Fibroblast of lung (primary cell): ENCODE data around the gene AGAP1. TPM values are rescaled to one million over a fixed set of nuclear protein-coding genes. Genes with fewer than 3 reads are reported as not detected.

Source experiments
- DNase-seq, 2 donors: peaks; one replicate each; pipeline versions ENCODE4 v3.0.0 to v3.0.0-alpha.2; 2010; ENCODE audit warnings: low read depth in 2 of 2
- H2AFZ ChIP-seq: 2 replicates; pipeline ENCODE4 v1.5.1; 2012; ENCODE audit warnings: low read length, control low read depth, inconsistent platforms
- H3K27ac ChIP-seq: 2 replicates; pipeline ENCODE4 v1.5.1; 2011; ENCODE audit warnings: low read length, control low read depth; ENCODE audit not compliant: insufficient read depth
- H3K27me3 ChIP-seq: 2 replicates; pipeline ENCODE4 v1.5.1; 2011; ENCODE audit warnings: mild to moderate bottlenecking, low read length; ENCODE audit not compliant: control insufficient read depth, insufficient read depth
- H3K36me3 ChIP-seq: 2 replicates; pipeline ENCODE4 v1.5.1; 2011; ENCODE audit warnings: low read length; ENCODE audit not compliant: control insufficient read depth, insufficient read depth
- H3K4me1 ChIP-seq: 2 replicates; pipeline ENCODE4 v1.5.1; 2011; ENCODE audit warnings: low read length; ENCODE audit not compliant: control insufficient read depth, insufficient read depth; ENCODE audit errors: extremely low read depth
- H3K4me2 ChIP-seq: 2 replicates; pipeline ENCODE4 v1.5.1; 2011; ENCODE audit warnings: low read length, control low read depth; ENCODE audit not compliant: insufficient read depth; ENCODE audit errors: extremely low read depth
- H3K4me3 ChIP-seq, 4 experiments: fragments of 200-600 bp in 1 of 4; sonication (generic) in 1 of 4; replicated peaks in 1 of 4; 2 replicates each; pipeline ENCODE4 v1.5.1; 2011 to 2016; ENCODE audit warnings: low read length in 4 of 4, low read depth in 3 of 4, mild to moderate bottlenecking in 3 of 4, control low read depth in 2 of 4, inconsistent platforms in 1 of 4, mixed read lengths in 1 of 4; ENCODE audit not compliant: insufficient read depth in 1 of 4; ENCODE audit errors: control extremely low read depth in 1 of 4
- H3K79me2 ChIP-seq: 2 replicates; pipeline ENCODE4 v1.5.1; 2012; ENCODE audit warnings: mild to moderate bottlenecking, low read length, inconsistent platforms; ENCODE audit not compliant: control insufficient read depth, insufficient read depth
- H3K9ac ChIP-seq: 2 replicates; pipeline ENCODE4 v1.5.1; 2011; ENCODE audit warnings: mild to moderate bottlenecking, low read length, control low read depth; ENCODE audit not compliant: insufficient read depth
- H3K9me3 ChIP-seq: 2 replicates; pipeline ENCODE4 v1.5.1; 2012; ENCODE audit warnings: low read depth, low read length; ENCODE audit not compliant: control insufficient read depth, insufficient read depth
- H4K20me1 ChIP-seq: 2 replicates; pipeline ENCODE4 v1.5.1; 2011; ENCODE audit warnings: low read length; ENCODE audit not compliant: control insufficient read depth, insufficient read depth; ENCODE audit errors: extremely low read depth
- EZH2 ChIP-seq: IDR thresholded peaks from 2 replicates; pipeline ENCODE4 v1.5.1; 2012; ENCODE audit warnings: low read length, control low read depth, mild to moderate bottlenecking; ENCODE audit errors: missing control alignments
- polyA plus RNA-seq, 2 donors: library from polyadenylated mRNA; depleted of rRNA in 1 of 2; stranded (reverse) in 1 of 2; unstranded in 1 of 2; fragments of >200 nt; gene quantifications; 2 replicates each; pipeline ENCODE4 v1.2.1, GENCODE V29; 2011 to 2012; ENCODE audit warnings: missing spikeins in 1 of 2
- total RNA-seq: library from RNA; depleted of rRNA; stranded (reverse); fragments of >200 nt; gene quantifications from 2 replicates; pipeline ENCODE4 v1.2.1, GENCODE V29; 2014
- TF ChIP-seq, protein P1 (sequence below), 2 donors: IDR thresholded peaks in 1 of 2; conservative IDR thresholded peaks in 1 of 2; 1 replicate in 1 of 2; 2 replicates in 1 of 2; pipeline ENCODE4 v1.5.1; 2011 to 2012; ENCODE audit warnings: low read length in 2 of 2, control low read depth in 1 of 2, inconsistent platforms in 1 of 2, low read depth in 1 of 2, mild to moderate bottlenecking in 1 of 2

Gene AGAP1
- total and polyA plus RNA-seq, 2 donors (not counting 1 experiment from before 2014, with no cell fraction given): 10.6 to 14.0 TPM

DNA sequence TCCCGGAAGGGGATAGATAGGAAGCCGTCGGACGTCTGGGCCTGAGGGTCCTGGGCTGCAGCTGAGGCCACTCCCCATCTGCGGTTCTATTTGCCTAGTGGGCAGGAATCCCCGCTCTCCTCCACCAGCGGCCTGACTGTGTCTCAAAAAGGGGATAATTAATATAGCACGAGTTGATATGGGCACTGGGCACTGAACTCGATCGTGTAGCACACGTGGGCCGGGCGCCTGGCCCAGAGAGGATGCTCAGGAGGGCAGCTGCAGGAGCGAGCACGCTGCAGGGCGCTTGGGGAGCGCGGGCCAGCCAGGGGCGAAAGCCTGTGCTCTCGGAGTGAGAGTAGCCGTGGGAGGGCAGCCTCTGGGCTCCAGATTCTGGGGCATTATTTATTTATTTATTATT, 683.1 kb downstream of the AGAP1 start:
- no peak overlapping the region for H3K27ac ChIP-seq
- H3K9me3 ChIP-seq: no peaks in the 10 kb centered on the region
- peaks cover 2% of the 10 kb centered on the region for H3K4me1 ChIP-seq
- H3K4me2 ChIP-seq: no peak overlapping the region
- H3K79me2 ChIP-seq: no peaks in the 10 kb centered on the region
- H2AFZ ChIP-seq: no peak overlapping the region
- H3K4me3 ChIP-seq: no peak overlapping the region
- H3K27me3 ChIP-seq: peaks cover 33% of the 10 kb centered on the region
- DNase-seq: no peak
- H3K36me3 ChIP-seq: no peaks in the 10 kb centered on the region
- no peak overlapping the region for H3K9ac ChIP-seq
- H4K20me1 ChIP-seq: no peaks in the 10 kb centered on the region
- TF ChIP-seq, protein P1, sequence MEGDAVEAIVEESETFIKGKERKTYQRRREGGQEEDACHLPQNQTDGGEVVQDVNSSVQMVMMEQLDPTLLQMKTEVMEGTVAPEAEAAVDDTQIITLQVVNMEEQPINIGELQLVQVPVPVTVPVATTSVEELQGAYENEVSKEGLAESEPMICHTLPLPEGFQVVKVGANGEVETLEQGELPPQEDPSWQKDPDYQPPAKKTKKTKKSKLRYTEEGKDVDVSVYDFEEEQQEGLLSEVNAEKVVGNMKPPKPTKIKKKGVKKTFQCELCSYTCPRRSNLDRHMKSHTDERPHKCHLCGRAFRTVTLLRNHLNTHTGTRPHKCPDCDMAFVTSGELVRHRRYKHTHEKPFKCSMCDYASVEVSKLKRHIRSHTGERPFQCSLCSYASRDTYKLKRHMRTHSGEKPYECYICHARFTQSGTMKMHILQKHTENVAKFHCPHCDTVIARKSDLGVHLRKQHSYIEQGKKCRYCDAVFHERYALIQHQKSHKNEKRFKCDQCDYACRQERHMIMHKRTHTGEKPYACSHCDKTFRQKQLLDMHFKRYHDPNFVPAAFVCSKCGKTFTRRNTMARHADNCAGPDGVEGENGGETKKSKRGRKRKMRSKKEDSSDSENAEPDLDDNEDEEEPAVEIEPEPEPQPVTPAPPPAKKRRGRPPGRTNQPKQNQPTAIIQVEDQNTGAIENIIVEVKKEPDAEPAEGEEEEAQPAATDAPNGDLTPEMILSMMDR (conservative IDR thresholded peaks at IDR 0.05 in 1 of 2, IDR thresholded peaks at IDR 0.05 in 1 of 2; ENCODE audit: low read depth in 1 of 2, low read length in 2 of 2): no peak
- TF ChIP-seq EZH2: no peak

DNA sequence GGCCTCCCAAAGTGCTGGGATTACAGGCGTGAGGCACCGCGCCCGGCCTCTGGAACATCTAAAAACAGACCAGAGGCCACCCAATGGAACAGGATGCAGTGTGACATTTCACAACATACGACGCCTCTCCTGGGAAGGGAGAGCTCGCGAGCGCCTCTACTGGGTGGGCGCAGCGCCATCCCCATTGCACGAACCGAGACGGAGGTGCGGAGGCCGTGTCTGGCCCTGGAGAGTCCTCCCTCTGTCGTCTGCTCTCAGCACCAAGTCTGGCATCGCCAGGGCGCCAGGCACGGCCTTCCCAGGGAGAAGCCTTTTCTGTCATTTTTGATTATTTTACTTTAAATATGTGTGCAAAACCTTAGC, 683.7 kb downstream of the AGAP1 start:
- no peak overlapping the region for H3K27ac ChIP-seq
- no peaks in the 10 kb centered on the region for H3K36me3 ChIP-seq
- H4K20me1 ChIP-seq: no peaks in the 10 kb centered on the region
- peaks cover 2% of the 10 kb centered on the region for H3K4me1 ChIP-seq
- DNase-seq: peak in 1 of 2 donors; percentile 19
- H3K4me2 ChIP-seq: peak overlapping the region; percentile 82
- peaks cover 27% of the 10 kb centered on the region for H3K27me3 ChIP-seq
- no peak overlapping the region for H3K9ac ChIP-seq
- no peak for TF ChIP-seq EZH2
- TF ChIP-seq, protein P1 (conservative IDR thresholded peaks at IDR 0.05 in 1 of 2, IDR thresholded peaks at IDR 0.05 in 1 of 2; ENCODE audit: low read depth in 1 of 2, low read length in 2 of 2): peak in 1 of 2 donors; percentile 31
- H3K4me3 ChIP-seq: peak overlapping the region in 1 of 4 experiments; percentile 56
- H2AFZ ChIP-seq: no peak overlapping the region
- H3K9me3 ChIP-seq: no peaks in the 10 kb centered on the region
- no peaks in the 10 kb centered on the region for H3K79me2 ChIP-seq

DNA sequence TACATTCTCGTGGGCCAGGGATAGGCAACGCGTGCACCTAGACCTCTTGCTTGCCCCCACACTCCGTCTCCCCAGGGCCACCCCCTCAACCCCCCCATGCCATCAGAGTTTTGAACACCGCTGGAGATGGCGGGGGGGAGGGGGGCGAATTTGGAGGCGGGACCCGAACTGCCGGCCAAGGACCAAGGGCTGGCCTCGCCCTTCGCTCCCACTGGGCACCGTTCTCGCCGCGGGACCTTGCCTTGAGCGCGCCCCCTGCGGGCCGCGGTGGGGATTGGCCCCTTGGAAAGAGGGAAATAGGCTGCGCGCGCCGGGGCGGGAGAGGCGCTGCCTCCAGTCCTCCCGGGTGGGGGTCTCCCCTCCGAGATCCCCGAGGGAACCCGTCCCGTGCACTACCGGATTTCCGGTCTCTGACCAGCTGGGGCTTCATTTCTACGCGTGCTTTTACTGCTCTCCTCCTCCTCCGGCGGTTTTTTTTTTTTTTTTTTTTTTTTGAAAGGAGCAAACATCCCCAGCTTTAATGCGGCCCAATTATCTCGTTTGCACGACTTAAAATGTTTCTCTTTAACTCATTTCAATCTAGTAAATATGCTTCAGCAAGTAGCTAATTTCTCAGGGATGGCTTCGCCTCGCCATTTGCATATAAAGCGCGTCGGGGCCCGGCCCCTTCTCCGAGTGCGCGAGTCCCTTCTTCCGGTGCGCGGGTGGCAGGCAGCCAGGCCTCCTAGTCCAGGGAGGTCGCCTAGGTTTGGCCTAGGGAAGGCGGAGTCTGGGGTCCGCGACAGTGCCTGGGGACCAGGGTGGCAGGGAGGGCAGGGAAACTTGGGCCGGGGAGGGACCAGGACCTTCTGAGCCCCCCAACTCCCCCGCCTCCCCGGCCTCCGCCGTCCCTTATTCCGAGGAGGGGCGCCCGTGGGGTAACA, 684.4 kb downstream of the AGAP1 start:
- no peaks in the 10 kb centered on the region for H3K79me2 ChIP-seq
- H3K4me1 ChIP-seq: peaks cover 2% of the 10 kb centered on the region
- H4K20me1 ChIP-seq: no peaks in the 10 kb centered on the region
- peak overlapping the region; percentile 82 for H3K4me2 ChIP-seq
- no peaks in the 10 kb centered on the region for H3K36me3 ChIP-seq
- peaks cover 20% of the 10 kb centered on the region for H3K27me3 ChIP-seq
- peak; percentile 47 to 49 for DNase-seq
- peak overlapping the region; percentile 62 for H2AFZ ChIP-seq
- H3K4me3 ChIP-seq: peak overlapping the region; percentile 32 to 58 (median 50)
- peak overlapping the region; percentile 26 for H3K9ac ChIP-seq
- no peaks in the 10 kb centered on the region for H3K9me3 ChIP-seq
- TF ChIP-seq EZH2: no peak
- TF ChIP-seq, protein P1 (conservative IDR thresholded peaks at IDR 0.05 in 1 of 2, IDR thresholded peaks at IDR 0.05 in 1 of 2; ENCODE audit: low read depth in 1 of 2, low read length in 2 of 2): peak; percentile 67 to 82
- no peak overlapping the region for H3K27ac ChIP-seq
